VCaP (cell line): ENCODE results near the gene RSPO1.

Source experiments
- H3K27ac ChIP-seq: fragments of 450-650 bp; 2 replicates; pipeline ENCODE4 v1.5.1; 2017
- CTCF ChIP-seq: fragments of 450-650 bp; conservative IDR thresholded peaks from 2 replicates; pipeline ENCODE4 v1.5.1; 2017; ENCODE audit warnings: mild to moderate bottlenecking, moderate library complexity

Gene RSPO1

GRCh38 chr1:37629008-37629407 lies 5.7 kb downstream of the RSPO1 start:
- no peak overlapping the region for H3K27ac ChIP-seq
- TF ChIP-seq CTCF: no peak

GRCh38 chr1:37628026-37628556 lies 6.6 kb downstream of the RSPO1 start:
- TF ChIP-seq CTCF: no peak

GRCh38 chr1:37622131-37622530 lies 12.6 kb downstream of the RSPO1 start:
- no peak for TF ChIP-seq CTCF
- H3K27ac ChIP-seq: no peak overlapping the region

More at GRCh38 chr1:37628026-37628556, 6.6 kb downstream of the RSPO1 start:
- H3K27ac ChIP-seq: no peak overlapping the region

GRCh38 chr1:37621326-37621870 lies 13.3 kb downstream of the RSPO1 start:
- H3K27ac ChIP-seq: no peak overlapping the region
- no peak for TF ChIP-seq CTCF

GRCh38 chr1:37620707-37621106 lies 14.0 kb downstream of the RSPO1 start:
- no peak overlapping the region for H3K27ac ChIP-seq
- no peak for TF ChIP-seq CTCF

- no peak for TF ChIP-seq CTCF
- no peak overlapping the region for H3K27ac ChIP-seq
These were observed 18.4 kb downstream of the RSPO1 start for GRCh38 chr1:37616330-37616729.

- H3K27ac ChIP-seq: no peak overlapping the region
- no peak for TF ChIP-seq CTCF
These were observed 20.6 kb downstream of the RSPO1 start for GRCh38 chr1:37614105-37614504.
